K562 (cell line): ENCODE data around the gene BMPER.

Experiments used
- BACH1 ChIP-seq: fragments of 200-800 bp; sonication (Bioruptor generic); IDR thresholded peaks from 2 replicates; pipeline ENCODE4 v1.6.1; 2016; ENCODE audit warnings: missing genetic modification characterization, missing compliant biosample characterization
- CTCF ChIP-seq, 3 experiments: IDR thresholded peaks in 2 of 3; conservative IDR thresholded peaks in 1 of 3; 2 replicates each; pipeline ENCODE4 v1.5.1; 2011 to 2012; ENCODE audit warnings: low read length in 3 of 3, mild to moderate bottlenecking in 3 of 3, control low read depth in 2 of 3, improper control_type of control experiment in 1 of 3, inconsistent platforms in 1 of 3, low read depth in 1 of 3, mixed read lengths in 1 of 3, moderate library complexity in 1 of 3; ENCODE audit not compliant: insufficient read depth in 2 of 3
- EP300 ChIP-seq: IDR thresholded peaks from 2 replicates; pipeline ENCODE4 v1.6.1; 2012; ENCODE audit warnings: low read length, improper control_type of control experiment
- FIP1L1 ChIP-seq: fragments of 200-400 bp; formaldehyde crosslinking; IDR thresholded peaks from 2 replicates; pipeline ENCODE4 v1.6.1; 2018; ENCODE audit warnings: mild to moderate bottlenecking, low read depth, low read length; ENCODE audit not compliant: poor library complexity, severe bottlenecking
- HDAC2 ChIP-seq: fragments of 450-650 bp; IDR thresholded peaks from 2 replicates; pipeline ENCODE4 v1.6.1; 2016; ENCODE audit warnings: mild to moderate bottlenecking
- HLTF ChIP-seq: fragments of 450-650 bp; IDR thresholded peaks from 2 replicates; pipeline ENCODE4 v1.6.1; 2016
- NFATC3 ChIP-seq: fragments of 450-650 bp; IDR thresholded peaks from 2 replicates; pipeline ENCODE4 v1.6.1; 2017; ENCODE audit warnings: mild to moderate bottlenecking
- NR2C2 ChIP-seq, 2 experiments: fragments of 200-800 bp in 1 of 2; sonication (Bioruptor generic) in 1 of 2; sonication (generic) in 1 of 2; formaldehyde crosslinking in 1 of 2; IDR thresholded peaks; 2 replicates each; pipeline versions ENCODE4 v1.6.1 to v1.8.0; 2016 to 2022; ENCODE audit warnings: mild to moderate bottlenecking in 1 of 2, missing compliant biosample characterization in 1 of 2, missing genetic modification characterization in 1 of 2, missing genetic modification reagents in 1 of 2
- POLR2A ChIP-seq: fragments of 450-650 bp; conservative IDR thresholded peaks from 2 replicates; pipeline ENCODE4 v1.6.1; 2016
- SIRT6 ChIP-seq: IDR thresholded peaks from one replicate; pipeline ENCODE4 v1.6.1; 2012; ENCODE audit warnings: low read depth, mild to moderate bottlenecking, control low read depth, inconsistent platforms, low read length, moderate library complexity
- SMARCB1 ChIP-seq: IDR thresholded peaks from 2 replicates; pipeline ENCODE4 v1.6.1; 2011; ENCODE audit warnings: improper control_type of control experiment, low read depth; ENCODE audit not compliant: insufficient read length
- SMARCE1 ChIP-seq: fragments of 450-650 bp; IDR thresholded peaks from 2 replicates; pipeline ENCODE4 v1.7.1; 2016; ENCODE audit warnings: mild to moderate bottlenecking
- ZBTB43 ChIP-seq: sonication (generic); formaldehyde crosslinking; IDR thresholded peaks from 2 replicates; pipeline ENCODE4 v1.8.0; 2023; ENCODE audit warnings: mild to moderate bottlenecking, missing genetic modification reagents
- ZNF584 ChIP-seq: fragments of 200-800 bp; sonication (Bioruptor generic); IDR thresholded peaks from 2 replicates; pipeline ENCODE4 v1.6.1; 2016; ENCODE audit warnings: low read depth, mild to moderate bottlenecking, missing genetic modification characterization, missing compliant biosample characterization

GRCh38 chr7:33936503-33936902, 31.2 kb downstream of the BMPER start:
- TF ChIP-seq EP300 (no peak), SMARCB1 (no peak), HDAC2 (no peak), ZBTB43 (CRISPR knock-in tag) (no peak), NR2C2 (CRISPR knock-in tag; IDR thresholded peaks at IDR 0.05) (no peak), NR2C2 (tag; IDR thresholded peaks at IDR 0.05) (no peak), SIRT6 (no peak), ZNF584 (CRISPR knock-in tag) (no peak), SMARCE1 (no peak), NFATC3 (no peak), CTCF (IDR thresholded peaks at IDR 0.05 in 2 of 3, conservative IDR thresholded peaks at IDR 0.05 in 1 of 3; ENCODE audit: insufficient read depth in 2 of 3, low read depth in 1 of 3, low read length in 3 of 3) (no peak), BACH1 (tag) (no peak), POLR2A (no peak), FIP1L1 (no peak), HLTF (no peak)
